ENCODE data around the gene LPCAT1.
A peak's percentile ranks its signal among the peaks of the same experiment; 100 is the strongest.
"Not testable (repeated sequence)": the region's sequence is repeated elsewhere in the genome, so short reads cannot be mapped to it uniquely, and the experiment has no call there.

LPCAT1 gene

GRCh38 chr5:1540831-1541701 lies 17.3 kb upstream of the LPCAT1 start:
- no peak for DNase-seq

GRCh38 chr5:1540166-1540565 lies 16.4 kb upstream of the LPCAT1 start:
- DNase-seq = no peak

DNA sequence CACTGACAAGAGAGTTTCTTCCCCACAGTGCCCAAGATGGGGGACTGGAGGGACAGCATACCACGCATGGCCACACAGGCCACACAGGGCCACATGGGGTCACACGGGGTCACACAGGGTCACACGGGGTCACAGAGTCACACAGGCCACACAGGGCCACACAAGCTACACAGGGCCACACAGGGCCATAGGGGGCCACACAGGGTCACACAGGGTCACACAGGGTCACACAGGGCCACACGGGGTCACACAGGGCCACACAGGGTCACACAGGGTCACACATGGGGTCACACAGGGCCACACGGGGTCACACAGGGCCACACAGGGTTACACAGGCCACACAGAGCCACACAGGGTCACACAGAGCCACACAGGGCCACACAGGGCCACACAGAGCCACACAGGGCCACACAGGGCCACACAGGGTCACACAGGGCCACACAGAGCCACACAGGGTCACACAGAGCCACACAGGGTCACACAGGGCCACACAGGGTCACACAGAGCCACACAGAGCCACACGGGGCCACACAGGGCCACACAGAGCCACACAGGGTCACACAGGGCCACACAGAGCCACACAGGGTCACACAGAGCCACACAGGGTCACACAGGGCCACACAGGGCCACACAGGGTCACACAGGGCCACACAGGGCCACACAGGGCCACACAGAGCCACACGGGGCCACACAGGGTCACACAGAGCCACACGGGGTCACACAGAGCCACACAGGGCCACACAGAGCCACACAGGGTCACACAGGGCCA lies 15.8 kb upstream of the LPCAT1 start:
- DNase-seq = not testable (repeated sequence)

GRCh38 chr5:1538741-1539392 lies 15.1 kb upstream of the LPCAT1 start:
- DNase-seq = no peak

- no peak for DNase-seq
These were observed 14.5 kb upstream of the LPCAT1 start for GRCh38 chr5:1538276-1538675.

DNA sequence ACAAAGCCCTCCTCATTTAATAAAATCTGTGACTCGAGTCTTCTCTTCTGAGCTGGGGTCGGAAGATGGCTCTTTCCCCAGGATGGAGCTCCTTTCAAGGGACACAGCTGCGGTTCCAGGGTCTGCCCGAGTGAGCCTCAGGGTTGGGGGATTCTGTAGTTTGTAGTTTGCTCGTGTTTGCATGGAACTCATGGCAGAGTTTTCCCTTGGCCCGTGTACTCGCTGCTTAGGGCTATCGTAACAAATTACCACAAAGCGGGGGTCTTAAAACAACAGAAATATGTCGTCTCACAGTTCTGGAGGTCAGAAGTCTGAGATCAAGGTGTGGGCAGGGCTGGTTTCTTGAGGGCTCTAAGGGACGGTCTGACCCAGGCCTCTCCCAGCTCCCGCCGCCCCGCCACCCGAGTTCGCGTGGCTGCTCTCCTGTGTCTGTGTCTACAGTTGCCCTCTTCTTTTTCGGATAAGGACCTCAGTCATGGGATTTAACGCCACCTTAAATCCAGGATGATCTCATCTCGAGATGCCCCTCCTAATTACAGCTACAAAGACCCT lies 13.9 kb upstream of the LPCAT1 start:
- no peak for DNase-seq

GRCh38 chr5:1536871-1537602 lies 13.3 kb upstream of the LPCAT1 start:
- DNase-seq = no peak

- DNase-seq = peak; percentile 72 to 80
These were observed 12.6 kb upstream of the LPCAT1 start for GRCh38 chr5:1536322-1536845.

GRCh38 chr5:1535646-1536045 lies 11.9 kb upstream of the LPCAT1 start:
- no peak for DNase-seq

DNA sequence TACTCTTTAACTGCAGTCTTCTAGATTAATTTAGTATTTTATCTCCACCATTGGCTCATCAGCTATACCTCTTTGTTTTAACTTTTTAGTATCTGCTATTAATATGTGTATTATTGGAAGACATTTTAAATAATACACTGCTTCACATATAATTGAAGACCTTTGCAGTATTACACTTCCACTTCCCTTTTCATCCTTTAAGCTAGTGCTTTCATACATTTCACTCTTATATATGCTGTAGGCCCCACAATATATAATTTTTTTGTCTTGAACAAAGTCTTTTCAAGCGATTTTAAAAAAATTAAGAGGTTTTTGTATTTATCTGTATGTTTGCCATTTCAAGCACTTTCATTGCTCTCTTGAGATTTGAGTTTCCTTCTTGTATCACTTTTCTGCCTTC lies 8.6 kb upstream of the LPCAT1 start:
- DNase-seq = no peak

DNA sequence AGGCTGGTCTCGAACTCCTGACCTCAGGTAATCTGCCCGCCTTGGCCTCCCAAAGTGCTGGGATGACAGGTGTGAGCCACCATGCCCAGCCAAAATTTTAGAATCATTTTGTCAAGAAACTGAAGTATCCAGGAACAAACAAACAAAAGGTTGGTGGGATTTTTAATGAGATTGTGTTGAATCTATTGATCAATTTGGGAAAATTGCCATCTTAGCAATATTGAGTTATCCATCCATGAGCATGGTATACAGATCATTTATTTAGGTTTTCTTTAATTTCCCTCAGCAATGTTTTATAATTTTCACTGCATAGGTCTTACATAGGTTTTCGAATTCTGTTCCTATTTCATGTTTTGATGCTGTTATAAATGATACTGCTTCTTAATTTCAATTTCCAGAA lies 5.7 kb upstream of the LPCAT1 start:
- DNase-seq = no peak

DNA sequence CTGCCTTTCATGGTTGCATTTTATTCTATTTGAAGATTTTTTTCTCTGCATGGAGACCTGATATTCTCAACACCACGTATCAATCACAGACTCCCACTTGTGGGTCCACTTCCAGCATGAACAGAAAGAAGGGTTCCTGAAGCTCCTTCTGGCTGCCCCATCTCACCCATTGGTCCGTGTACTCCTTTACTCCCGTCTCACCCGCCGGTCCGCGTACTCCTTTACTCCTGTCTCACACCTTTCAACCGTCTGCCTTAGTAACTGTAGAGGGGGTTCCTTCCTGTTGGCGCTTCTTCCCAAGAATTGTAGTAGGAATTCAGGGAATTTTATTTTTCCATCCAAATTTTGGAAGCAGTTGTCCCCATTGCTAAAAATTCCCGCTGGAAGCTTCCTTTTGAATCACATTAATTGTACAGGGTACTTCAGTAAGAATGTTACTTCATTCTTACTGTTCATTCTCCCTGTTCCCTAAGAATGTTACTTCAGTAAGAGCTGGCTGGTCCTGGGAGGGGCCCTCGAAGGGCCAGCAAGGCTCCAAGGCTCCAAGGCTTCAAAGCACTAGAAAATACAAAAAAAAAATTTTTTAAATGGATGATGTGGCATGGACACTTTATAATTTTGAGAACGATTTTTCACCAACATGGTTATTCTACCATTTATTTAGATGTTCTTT lies 3.9 kb upstream of the LPCAT1 start:
- DNase-seq = no peak

GRCh38 chr5:1526681-1527131 lies 2.9 kb upstream of the LPCAT1 start:
- no peak for DNase-seq

- no peak for DNase-seq
These were observed 2.5 kb upstream of the LPCAT1 start for GRCh38 chr5:1526190-1526631.

DNA sequence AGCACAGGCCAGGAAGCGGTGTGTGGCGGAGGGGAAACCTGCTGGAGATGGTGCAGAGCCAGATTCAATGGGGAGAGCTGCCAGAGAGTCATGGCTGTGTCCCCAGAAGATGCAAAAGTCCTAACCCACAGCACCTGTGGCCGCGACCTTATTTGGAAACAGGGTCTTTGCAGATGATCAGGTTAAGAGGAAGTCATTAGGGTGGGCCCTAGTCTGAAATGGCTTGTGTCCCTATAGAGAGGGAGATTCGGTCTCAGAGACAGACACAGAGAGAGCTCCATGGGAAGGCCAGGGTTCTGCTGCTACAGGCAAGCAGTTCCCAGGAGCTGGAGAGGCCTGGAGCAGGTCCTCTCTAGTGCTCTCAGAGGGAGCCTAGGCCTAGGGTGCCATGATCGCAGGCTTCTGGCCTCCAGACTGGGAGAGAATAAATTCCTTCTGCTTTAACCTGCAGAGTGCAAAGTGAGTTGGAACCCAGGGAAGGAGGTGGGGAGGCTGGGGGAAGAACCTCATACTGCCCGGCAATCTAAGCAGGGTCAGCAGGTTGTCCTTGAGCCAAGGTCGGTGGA lies 1.9 kb upstream of the LPCAT1 start:
- DNase-seq = no peak

DNA sequence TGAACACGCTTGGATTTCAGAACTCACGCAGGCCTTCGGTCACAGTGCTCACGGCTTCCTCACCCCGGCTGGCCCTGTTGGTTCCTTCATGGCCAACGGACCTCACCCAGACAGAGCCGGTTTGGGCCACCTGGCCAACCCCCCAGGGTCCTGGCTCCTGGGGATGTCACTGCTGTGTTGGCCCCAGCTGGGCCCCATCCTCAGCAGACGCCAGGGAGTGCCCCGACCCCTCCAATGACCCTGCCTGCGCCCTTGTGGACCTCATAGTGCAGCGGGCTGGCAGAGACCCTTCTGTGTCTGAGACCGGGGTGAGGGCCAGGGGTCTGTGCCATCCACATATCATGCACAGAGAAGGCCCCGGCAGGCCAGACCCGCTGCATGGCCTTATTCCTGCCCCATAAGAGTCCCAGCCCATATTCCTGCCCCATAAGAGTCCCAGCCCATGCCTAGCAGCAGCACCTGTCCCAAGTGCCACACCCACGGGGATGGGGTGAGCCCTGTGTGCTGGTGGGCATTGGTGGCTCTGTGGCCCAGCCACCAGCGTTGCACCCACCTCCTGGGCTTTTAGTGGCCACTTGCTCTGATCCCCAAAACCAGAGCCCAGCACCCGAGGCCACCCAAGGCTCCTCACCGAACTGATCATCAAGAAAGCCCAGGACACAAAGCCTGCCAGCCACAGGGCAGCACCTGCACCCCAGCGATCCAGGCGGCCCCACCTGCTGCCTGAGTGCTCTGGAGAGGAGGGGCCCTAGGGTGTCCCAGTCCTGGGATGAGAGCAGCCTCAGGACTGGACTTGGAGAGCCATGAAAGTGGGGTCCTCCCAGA lies 1.3 kb upstream of the LPCAT1 start:
- DNase-seq = no peak

DNA sequence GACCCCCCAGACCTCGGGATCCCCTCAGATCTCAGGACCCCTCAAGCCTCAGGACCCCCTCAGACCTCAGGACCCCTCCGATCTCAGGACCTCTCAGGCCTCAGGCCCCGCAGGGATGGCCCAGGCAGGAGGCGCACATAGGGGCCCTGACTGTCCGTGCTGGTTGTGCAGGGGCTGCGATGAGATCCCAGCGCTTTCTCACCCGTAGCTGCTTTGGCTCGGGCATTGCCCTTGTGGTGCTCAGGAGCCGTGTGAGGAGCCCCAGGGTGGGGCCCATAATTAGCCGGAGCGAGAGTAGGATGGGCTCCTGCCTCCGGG lies 680 bp upstream of the LPCAT1 start:
- peak in 1 of 2 experiments; percentile 13 for DNase-seq

DNA sequence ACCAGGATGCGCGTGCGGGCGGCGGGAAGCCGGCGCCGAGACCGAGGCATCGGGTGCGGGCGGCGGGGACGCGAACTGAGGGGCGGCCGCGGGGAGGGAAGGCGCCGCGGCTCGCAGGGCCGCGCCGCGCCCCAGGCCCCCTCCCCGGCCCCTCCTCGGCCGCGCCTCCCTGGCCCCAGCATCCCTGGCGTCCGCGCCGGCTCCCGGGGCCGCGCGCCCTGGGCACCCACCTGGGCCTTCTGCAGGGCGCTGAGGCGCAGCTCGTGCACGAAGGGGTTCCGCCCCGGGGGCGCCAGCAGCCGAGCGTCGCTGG lies 324 bp downstream of the LPCAT1 start:
- DNase-seq = no peak

DNA sequence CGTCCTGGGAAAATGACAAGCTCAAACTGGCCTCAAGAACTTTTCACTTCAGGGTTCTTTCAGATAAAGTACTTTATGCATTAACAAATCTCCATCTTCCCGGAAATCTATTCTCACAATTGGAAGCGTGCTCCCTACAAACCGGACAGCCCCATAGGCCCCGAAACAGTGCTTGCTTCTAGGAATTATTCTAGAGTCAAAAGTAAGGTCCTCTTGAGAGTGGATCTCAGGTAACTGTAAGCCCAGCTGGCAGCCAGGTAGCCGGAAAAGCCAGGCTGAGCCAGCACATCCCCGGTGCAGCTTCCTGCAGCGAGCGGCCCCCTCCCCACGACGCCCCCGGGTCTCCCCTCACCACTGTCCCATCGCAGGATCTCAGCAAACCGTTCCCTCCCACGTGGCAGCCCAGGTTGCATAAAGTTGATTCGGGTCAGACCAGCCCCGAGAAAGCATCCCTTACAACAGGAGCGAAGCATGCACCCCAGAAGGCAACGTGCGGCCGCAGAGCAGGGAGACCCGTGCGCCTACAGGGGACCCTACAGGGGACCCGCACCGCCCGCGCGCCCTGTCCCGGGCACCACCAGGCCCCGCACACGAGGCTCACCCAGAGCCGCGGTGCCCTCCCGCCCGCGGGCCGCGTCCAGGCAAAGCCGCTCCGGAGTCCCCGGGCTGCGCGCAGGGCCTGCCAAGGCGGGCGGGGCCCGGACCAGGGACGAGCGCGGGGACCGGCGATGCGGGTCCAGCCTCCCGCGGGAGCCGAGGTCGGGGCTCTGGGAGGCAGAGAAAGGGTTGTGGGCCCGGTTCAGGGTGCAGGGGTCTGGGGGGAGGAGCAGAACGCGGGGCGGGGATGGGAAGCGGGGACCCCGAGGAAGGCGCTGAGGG lies 920 bp downstream of the LPCAT1 start:
- DNase-seq = peak; percentile 25 to 32
